ENCODE results near the gene PRKCA.

- peak; percentile 79 for TF ChIP-seq CTCF (conservative IDR thresholded peaks at IDR 0.05; ENCODE audit: low read depth, low read length)
- TF ChIP-seq EZH2phosphoT487 (IDR thresholded peaks at IDR 0.05; ENCODE audit: borderline replicate concordance, low read length): no peak
- TF ChIP-seq EZH2 (IDR thresholded peaks at IDR 0.05; ENCODE audit: low read length, unreplicated experiment): no peak
Measured at GRCh38 chr17:66855204-66855603, 552.8 kb downstream of the PRKCA start.
